Upper lobe of right lung (tissue), 1 donor: ENCODE results near the gene MED12L. TPM values are rescaled to one million over a fixed set of nuclear protein-coding genes. Genes with fewer than 3 reads are reported as not detected.
A peak's percentile ranks its signal among the peaks of the same experiment; 100 is the strongest.
"Not testable (repeated sequence)": the region's sequence is repeated elsewhere in the genome, so short reads cannot be mapped to it uniquely, and the experiment has no call there.

Source experiments
- ATAC-seq: fragments of 200-7000 bp; cut with Tn5 transposase; one replicate; pipeline ENCODE4 v1.9.1; 2020; ENCODE audit warnings: mild to moderate bottlenecking, moderate library complexity
- DNase-seq: peaks from one replicate; pipeline ENCODE4 v3.0.0-alpha.2; 2020
- H3K27ac ChIP-seq: fragments of 200-600 bp; one replicate; pipeline ENCODE4 v1.8.0; 2022
- H3K27me3 ChIP-seq: fragments of 200-600 bp; one replicate; pipeline ENCODE4 v1.8.0; 2022; ENCODE audit warnings: mild to moderate bottlenecking
- H3K36me3 ChIP-seq: fragments of 200-600 bp; one replicate; pipeline ENCODE4 v1.8.0; 2022
- H3K4me1 ChIP-seq: fragments of 200-600 bp; one replicate; pipeline ENCODE4 v1.8.0; 2022
- H3K4me3 ChIP-seq: fragments of 200-600 bp; one replicate; pipeline ENCODE4 v1.8.0; 2022; ENCODE audit warnings: mild to moderate bottlenecking
- H3K9me3 ChIP-seq: fragments of 200-600 bp; one replicate; pipeline ENCODE4 v1.8.0; 2022
- intact Hi-C: fragments of 100-400 bp; cut with DNase I; formaldehyde crosslinking; loops from one replicate; pipeline ENCODE4 v1.11.0; 2022
- total RNA-seq: library from RNA; stranded (reverse); fragmentation: NEBNext Ultra II Directional; extraction: Animal tissue kit (Norgen Biotek cat#: 25700); gene quantifications from one replicate; pipeline ENCODE4 v1.2.1, GENCODE V29; 2021
- TF ChIP-seq, protein P1 (sequence below): fragments of 200-600 bp; IDR thresholded peaks from one replicate; pipeline ENCODE4 v1.8.0; 2022; ENCODE audit warnings: antibody characterized with exemption
- donor health status: DM: no; HTN: yes; CAD: no; lungs with severe emphysema.

Gene MED12L
- total RNA-seq, 1 donor from 2014 or later: 0.69 TPM

- Histone ChIP-seq H3K27ac (no peak overlapping the region), H3K4me3 (peak overlapping the region; percentile 33), H3K27me3 (no peaks in the 10 kb centered on the region), H3K4me1 (peaks cover 7% of the 10 kb centered on the region), H3K9me3 (no peaks in the 10 kb centered on the region), H3K36me3 (no peaks in the 10 kb centered on the region)
- DNase-seq (no peak), ATAC-seq (no peak)
- intact Hi-C loops: no loop called here
- TF ChIP-seq, protein P1, sequence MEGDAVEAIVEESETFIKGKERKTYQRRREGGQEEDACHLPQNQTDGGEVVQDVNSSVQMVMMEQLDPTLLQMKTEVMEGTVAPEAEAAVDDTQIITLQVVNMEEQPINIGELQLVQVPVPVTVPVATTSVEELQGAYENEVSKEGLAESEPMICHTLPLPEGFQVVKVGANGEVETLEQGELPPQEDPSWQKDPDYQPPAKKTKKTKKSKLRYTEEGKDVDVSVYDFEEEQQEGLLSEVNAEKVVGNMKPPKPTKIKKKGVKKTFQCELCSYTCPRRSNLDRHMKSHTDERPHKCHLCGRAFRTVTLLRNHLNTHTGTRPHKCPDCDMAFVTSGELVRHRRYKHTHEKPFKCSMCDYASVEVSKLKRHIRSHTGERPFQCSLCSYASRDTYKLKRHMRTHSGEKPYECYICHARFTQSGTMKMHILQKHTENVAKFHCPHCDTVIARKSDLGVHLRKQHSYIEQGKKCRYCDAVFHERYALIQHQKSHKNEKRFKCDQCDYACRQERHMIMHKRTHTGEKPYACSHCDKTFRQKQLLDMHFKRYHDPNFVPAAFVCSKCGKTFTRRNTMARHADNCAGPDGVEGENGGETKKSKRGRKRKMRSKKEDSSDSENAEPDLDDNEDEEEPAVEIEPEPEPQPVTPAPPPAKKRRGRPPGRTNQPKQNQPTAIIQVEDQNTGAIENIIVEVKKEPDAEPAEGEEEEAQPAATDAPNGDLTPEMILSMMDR: no peak
Observed at GRCh38 chr3:151383956-151384355, 298.5 kb downstream of the MED12L start.

- ATAC-seq (peak; percentile 84), DNase-seq (no peak)
- intact Hi-C loops: no loop called here
- Histone ChIP-seq H3K36me3 (no peaks in the 10 kb centered on the region), H3K27me3 (no peaks in the 10 kb centered on the region), H3K4me1 (peaks cover 7% of the 10 kb centered on the region), H3K9me3 (no peaks in the 10 kb centered on the region), H3K4me3 (peak within 1 kb of the TSS; percentile 33), H3K27ac (no peak within 1 kb of the TSS)
- TF ChIP-seq, protein P1: no peak
Observed at GRCh38 chr3:151384741-151385174, 299.3 kb downstream of the MED12L start, which contains the start of gene P2RY12. Gene P2RY12, minus strand, starts transcription at chr3:151384753. Its CDS starts 45,908 bp downstream, at chr3:151338845.

DNA sequence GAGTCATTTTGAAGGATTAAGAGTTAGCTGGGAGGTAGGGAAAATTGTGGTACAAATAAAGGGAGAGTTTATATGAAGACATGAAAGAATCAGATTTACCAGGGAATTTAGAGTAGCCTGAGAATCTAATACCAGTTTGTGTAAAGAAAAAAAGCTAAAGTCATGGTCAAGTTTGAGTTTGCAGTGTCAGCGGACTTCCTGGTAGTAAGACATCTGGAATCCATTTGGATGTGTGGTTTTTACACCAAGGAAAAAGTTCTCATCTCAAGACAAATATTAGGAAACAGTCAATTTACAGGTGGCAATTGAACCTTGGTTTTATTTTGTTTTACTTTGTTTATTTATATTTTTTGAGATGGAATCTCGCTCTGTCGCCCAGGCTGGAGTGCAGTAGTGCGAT lies 300.6 kb downstream of the MED12L start:
- TF ChIP-seq, protein P1: no peak
- DNase-seq (no peak), ATAC-seq (no peak)
- Histone ChIP-seq H3K9me3 (no peaks in the 10 kb centered on the region), H3K27me3 (no peaks in the 10 kb centered on the region), H3K4me1 (peaks cover 7% of the 10 kb centered on the region), H3K36me3 (no peaks in the 10 kb centered on the region), H3K27ac (no peak overlapping the region), H3K4me3 (no peak overlapping the region)
- intact Hi-C loops: no loop called here

- intact Hi-C loops: no loop called here
Observed at GRCh38 chr3:151387432-151387831, 302.0 kb downstream of the MED12L start.

DNA sequence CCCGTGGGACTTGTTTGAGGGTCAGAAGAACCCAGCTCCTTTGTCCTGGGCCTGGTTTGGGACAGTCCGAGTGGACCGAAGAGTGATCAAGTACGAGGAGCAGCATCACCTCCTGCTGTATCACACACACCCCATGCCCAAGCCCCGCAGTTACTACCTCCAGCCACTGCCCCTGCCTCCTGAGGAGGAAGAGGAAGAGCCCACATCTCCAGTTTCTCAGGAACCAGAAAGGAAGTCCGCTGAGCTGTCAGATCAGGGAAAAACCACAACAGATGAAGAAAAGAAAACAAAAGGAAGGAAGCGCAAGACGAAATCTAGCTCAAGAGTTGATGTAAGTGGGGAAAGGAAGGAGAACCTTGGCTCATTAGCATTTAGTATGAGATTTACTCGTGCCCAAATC lies 302.4 kb downstream of the MED12L start:
- ATAC-seq (peak; percentile 61), DNase-seq (no peak)
- intact Hi-C loops: no loop called here
- H3K9me3 ChIP-seq: no peaks in the 10 kb centered on the region
- no peaks in the 10 kb centered on the region for H3K36me3 ChIP-seq
- no peaks in the 10 kb centered on the region for H3K27me3 ChIP-seq
- TF ChIP-seq, protein P1: no peak
- H3K27ac ChIP-seq: no peak overlapping the region
- H3K4me3 ChIP-seq: no peak overlapping the region
- peaks cover 2% of the 10 kb centered on the region for H3K4me1 ChIP-seq

More at GRCh38 chr3:151387432-151387831, 302.0 kb downstream of the MED12L start:
- H3K9me3 ChIP-seq: no peaks in the 10 kb centered on the region
- no peak overlapping the region for H3K4me3 ChIP-seq
- no peaks in the 10 kb centered on the region for H3K36me3 ChIP-seq
- no peak overlapping the region for H3K27ac ChIP-seq
- peak; percentile 58 for ATAC-seq
- no peak for DNase-seq
- H3K4me1 ChIP-seq: peaks cover 6% of the 10 kb centered on the region
- no peaks in the 10 kb centered on the region for H3K27me3 ChIP-seq
- TF ChIP-seq, protein P1: no peak

GRCh38 chr3:151391720-151392119 lies 306.3 kb downstream of the MED12L start:
- TF ChIP-seq, protein P1: no peak

DNA sequence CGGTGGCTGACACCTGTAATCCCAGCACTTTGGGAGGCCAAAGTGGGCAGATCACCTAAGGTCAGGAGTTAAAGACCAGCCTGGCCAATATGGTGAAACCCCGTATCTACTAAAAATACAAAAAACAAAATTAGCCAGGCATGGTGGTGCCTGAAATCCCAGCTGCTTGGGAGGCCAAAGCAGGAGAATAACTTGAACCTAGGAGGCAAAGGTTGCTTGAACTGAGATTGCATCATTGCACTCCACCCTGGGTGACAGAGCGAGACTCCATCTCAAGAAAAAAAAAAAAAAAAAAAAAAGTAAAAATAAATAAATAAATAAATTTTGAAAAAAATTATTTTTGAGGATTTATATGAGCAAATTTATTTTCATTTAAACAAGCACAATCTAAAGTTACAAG lies 306.7 kb downstream of the MED12L start:
- ATAC-seq, H3K9me3 ChIP-seq, DNase-seq, H3K4me3 ChIP-seq, H3K36me3 ChIP-seq, intact Hi-C loops, H3K4me1 ChIP-seq, H3K27ac ChIP-seq, H3K27me3 ChIP-seq: not testable (repeated sequence)

More at GRCh38 chr3:151391720-151392119, 306.3 kb downstream of the MED12L start:
- Histone ChIP-seq H3K27ac (no peak overlapping the region), H3K4me1 (no peaks in the 10 kb centered on the region), H3K27me3 (no peaks in the 10 kb centered on the region), H3K36me3 (no peaks in the 10 kb centered on the region), H3K9me3 (no peaks in the 10 kb centered on the region), H3K4me3 (no peak overlapping the region)
- DNase-seq: no peak
- intact Hi-C loops: no loop called here
- no peak for ATAC-seq
